HAP-1 (cell line): ENCODE data around the gene KRT12.
"Not testable (repeated sequence)": the region's sequence is repeated elsewhere in the genome, so short reads cannot be mapped to it uniquely, and the experiment has no call there.

ENCODE experiments used
- DNase-seq, 2 experiments: peaks; one replicate each; pipeline ENCODE4 v3.0.0-alpha.2; 2016 to 2020; ENCODE audit warnings: low spot score in 2 of 2
- H3K27me3 ChIP-seq: fragments of 250-450 bp; sonication (Bioruptor Pico); 2 replicates; pipeline ENCODE4 v1.5.1; 2020; ENCODE audit warnings: low read depth, mild to moderate bottlenecking, moderate library complexity
- H3K36me3 ChIP-seq: fragments of 250-450 bp; sonication (Bioruptor Pico); replicated peaks from 2 replicates; pipeline ENCODE4 v1.5.1; 2020; ENCODE audit warnings: mild to moderate bottlenecking
- H3K4me1 ChIP-seq: fragments of 250-450 bp; sonication (Bioruptor Pico); 2 replicates; pipeline ENCODE4 v1.5.1; 2020; ENCODE audit warnings: mild to moderate bottlenecking
- H3K4me3 ChIP-seq: fragments of 250-450 bp; sonication (Bioruptor Pico); 2 replicates; pipeline ENCODE4 v1.5.1; 2020; ENCODE audit warnings: mild to moderate bottlenecking, moderate library complexity
- H3K9me3 ChIP-seq: fragments of 250-450 bp; sonication (Bioruptor Pico); 2 replicates; pipeline ENCODE4 v1.5.1; 2020; ENCODE audit warnings: mild to moderate bottlenecking, moderate library complexity
- in situ Hi-C: fragments of 300-500 bp; cut with MboI; formaldehyde crosslinking; loops from 3 replicates; pipeline ENCODE4 v1.14.3; 2020; ENCODE audit warnings: low sequenced_read_pairs, inconsistent platforms, mixed read lengths

Gene KRT12

GRCh38 chr17:40872416-40872815, 5.4 kb upstream of the KRT12 start:
- DNase-seq: no peak
- no peaks in the 10 kb centered on the region for H3K9me3 ChIP-seq
- H3K4me1 ChIP-seq: no peaks in the 10 kb centered on the region
- H3K27me3 ChIP-seq: peaks cover 15% of the 10 kb centered on the region
- in situ Hi-C loops: no loop called here
- H3K36me3 ChIP-seq: no peaks in the 10 kb centered on the region
- no peak overlapping the region for H3K4me3 ChIP-seq

GRCh38 chr17:40871316-40871715, 4.3 kb upstream of the KRT12 start:
- no peaks in the 10 kb centered on the region for H3K36me3 ChIP-seq
- H3K4me1 ChIP-seq: no peaks in the 10 kb centered on the region
- H3K4me3 ChIP-seq: no peak overlapping the region
- no peak for DNase-seq
- peaks cover 17% of the 10 kb centered on the region for H3K27me3 ChIP-seq
- in situ Hi-C loops: no loop called here
- H3K9me3 ChIP-seq: no peaks in the 10 kb centered on the region

- no peaks in the 10 kb centered on the region for H3K4me1 ChIP-seq
- H3K27me3 ChIP-seq: peaks cover 17% of the 10 kb centered on the region
- H3K4me3 ChIP-seq: no peak overlapping the region
- in situ Hi-C loops: no loop called here
- no peak for DNase-seq
- no peaks in the 10 kb centered on the region for H3K36me3 ChIP-seq
- H3K9me3 ChIP-seq: no peaks in the 10 kb centered on the region
Measured at GRCh38 chr17:40870136-40870535, 3.1 kb upstream of the KRT12 start.

GRCh38 chr17:40864661-40865390, 2.2 kb downstream of the KRT12 start:
- Histone ChIP-seq H3K4me1 (no peaks in the 10 kb centered on the region), H3K36me3 (no peaks in the 10 kb centered on the region), H3K27me3 (peaks cover 22% of the 10 kb centered on the region), H3K4me3 (no peak overlapping the region), H3K9me3 (no peaks in the 10 kb centered on the region)
- DNase-seq: no peak
- in situ Hi-C loops: no loop called here

- no peak overlapping the region for H3K4me3 ChIP-seq
- in situ Hi-C loops: no loop called here
- no peaks in the 10 kb centered on the region for H3K9me3 ChIP-seq
- peak in 1 of 2 experiments; percentile 63 for DNase-seq
- H3K36me3 ChIP-seq: no peaks in the 10 kb centered on the region
- H3K4me1 ChIP-seq: no peaks in the 10 kb centered on the region
- H3K27me3 ChIP-seq: peaks cover 15% of the 10 kb centered on the region
Measured at GRCh38 chr17:40862985-40863733, 3.9 kb downstream of the KRT12 start.

GRCh38 chr17:40859536-40859935, 7.5 kb downstream of the KRT12 start:
- no peak overlapping the region for H3K4me3 ChIP-seq
- peaks cover 3% of the 10 kb centered on the region; the same call in 1 of the 2 replicates for H3K4me1 ChIP-seq
- no peaks in the 10 kb centered on the region for H3K36me3 ChIP-seq
- H3K27me3 ChIP-seq: peaks cover 5% of the 10 kb centered on the region; the same call in 1 of the 2 replicates
- DNase-seq: no peak
- H3K9me3 ChIP-seq: no peaks in the 10 kb centered on the region
- in situ Hi-C loops: no loop called here

GRCh38 chr17:40858667-40859066, 8.4 kb downstream of the KRT12 start:
- H3K36me3 ChIP-seq, in situ Hi-C loops, H3K27me3 ChIP-seq, H3K4me1 ChIP-seq, H3K4me3 ChIP-seq, DNase-seq, H3K9me3 ChIP-seq: not testable (repeated sequence)

GRCh38 chr17:40857535-40857934, 9.5 kb downstream of the KRT12 start:
- DNase-seq: no peak

GRCh38 chr17:40854175-40854814, 12.7 kb downstream of the KRT12 start:
- in situ Hi-C loops: no loop called here
- no peaks in the 10 kb centered on the region for H3K9me3 ChIP-seq
- H3K4me1 ChIP-seq: peaks cover 17% of the 10 kb centered on the region
- H3K36me3 ChIP-seq: no peaks in the 10 kb centered on the region
- no peak overlapping the region for H3K4me3 ChIP-seq
- no peaks in the 10 kb centered on the region for H3K27me3 ChIP-seq
- DNase-seq: no peak

More at GRCh38 chr17:40857535-40857934, 9.5 kb downstream of the KRT12 start:
- Histone ChIP-seq H3K27me3 (peaks cover 5% of the 10 kb centered on the region; the same call in 1 of the 2 replicates), H3K9me3 (no peaks in the 10 kb centered on the region), H3K36me3 (no peaks in the 10 kb centered on the region), H3K4me3 (no peak overlapping the region), H3K4me1 (peaks cover 17% of the 10 kb centered on the region)
- in situ Hi-C loops: no loop called here

- no peak for DNase-seq
- Histone ChIP-seq H3K9me3 (no peaks in the 10 kb centered on the region), H3K4me3 (no peak overlapping the region), H3K4me1 (peaks cover 17% of the 10 kb centered on the region), H3K27me3 (no peaks in the 10 kb centered on the region), H3K36me3 (no peaks in the 10 kb centered on the region)
- in situ Hi-C loops: no loop called here
Measured at GRCh38 chr17:40852364-40852763, 14.7 kb downstream of the KRT12 start.

- Histone ChIP-seq H3K9me3 (no peaks in the 10 kb centered on the region), H3K27me3 (peaks cover 2% of the 10 kb centered on the region), H3K4me3 (no peak overlapping the region), H3K4me1 (peaks cover 14% of the 10 kb centered on the region), H3K36me3 (no peaks in the 10 kb centered on the region)
- DNase-seq: no peak
- in situ Hi-C loops: no loop called here
Measured at GRCh38 chr17:40850293-40850972, 16.6 kb downstream of the KRT12 start.

- Histone ChIP-seq H3K9me3 (no peaks in the 10 kb centered on the region), H3K4me1 (peaks cover 14% of the 10 kb centered on the region), H3K4me3 (no peak overlapping the region), H3K27me3 (peaks cover 6% of the 10 kb centered on the region), H3K36me3 (no peaks in the 10 kb centered on the region)
- in situ Hi-C loops: no loop called here
- no peak for DNase-seq
Measured at GRCh38 chr17:40849723-40850122, 17.3 kb downstream of the KRT12 start.

- Histone ChIP-seq H3K9me3 (no peaks in the 10 kb centered on the region), H3K36me3 (no peaks in the 10 kb centered on the region), H3K27me3 (peaks cover 6% of the 10 kb centered on the region), H3K4me1 (peaks cover 9% of the 10 kb centered on the region), H3K4me3 (no peak overlapping the region)
- in situ Hi-C loops: no loop called here
- DNase-seq: no peak
Measured at GRCh38 chr17:40848583-40849235, 18.3 kb downstream of the KRT12 start.
